Ammon's horn (tissue), 1 donor: ENCODE results near the gene HOOK2.

ENCODE experiments used
- DNase-seq: peaks from one replicate; pipeline ENCODE4 v3.0.0-alpha.2; 2016; ENCODE audit warnings: low spot score

HOOK2 gene

DNA sequence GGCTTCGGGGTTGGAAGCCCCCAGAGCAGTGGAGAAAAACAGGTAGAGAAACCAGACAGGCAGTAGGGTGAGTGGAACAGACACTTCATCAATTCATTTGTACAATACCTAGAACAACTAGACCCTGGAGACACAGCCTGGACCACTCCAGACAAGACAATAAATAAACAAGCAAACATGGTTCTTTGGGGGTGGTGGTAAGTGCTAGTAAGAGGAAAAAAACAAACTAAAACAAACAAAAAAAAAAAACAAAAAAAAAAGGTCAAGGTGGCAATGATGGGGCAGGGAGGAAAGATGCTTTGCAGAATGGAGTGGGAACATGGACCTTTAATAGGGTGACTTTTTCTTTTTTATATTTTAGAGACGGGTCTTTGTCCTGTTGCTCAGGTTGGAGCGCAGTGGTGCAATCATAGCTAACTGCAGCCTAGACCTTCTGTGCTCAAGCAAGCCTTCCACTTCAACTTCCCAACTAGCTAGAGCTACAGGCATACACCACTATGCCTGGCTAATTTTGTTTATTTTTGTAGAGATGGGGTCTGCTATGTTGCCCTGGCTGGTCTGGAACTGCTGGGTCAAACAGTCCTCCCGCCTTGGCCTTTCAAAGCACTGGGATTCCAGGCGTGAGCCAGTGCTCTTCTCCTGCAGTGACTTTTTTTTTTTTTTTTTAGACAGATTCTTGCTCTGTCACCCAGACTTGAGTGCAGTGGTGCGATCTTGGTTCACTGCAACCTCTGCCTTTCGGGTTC is 19.0 kb upstream of the HOOK2 start:
- no peak for DNase-seq

DNA sequence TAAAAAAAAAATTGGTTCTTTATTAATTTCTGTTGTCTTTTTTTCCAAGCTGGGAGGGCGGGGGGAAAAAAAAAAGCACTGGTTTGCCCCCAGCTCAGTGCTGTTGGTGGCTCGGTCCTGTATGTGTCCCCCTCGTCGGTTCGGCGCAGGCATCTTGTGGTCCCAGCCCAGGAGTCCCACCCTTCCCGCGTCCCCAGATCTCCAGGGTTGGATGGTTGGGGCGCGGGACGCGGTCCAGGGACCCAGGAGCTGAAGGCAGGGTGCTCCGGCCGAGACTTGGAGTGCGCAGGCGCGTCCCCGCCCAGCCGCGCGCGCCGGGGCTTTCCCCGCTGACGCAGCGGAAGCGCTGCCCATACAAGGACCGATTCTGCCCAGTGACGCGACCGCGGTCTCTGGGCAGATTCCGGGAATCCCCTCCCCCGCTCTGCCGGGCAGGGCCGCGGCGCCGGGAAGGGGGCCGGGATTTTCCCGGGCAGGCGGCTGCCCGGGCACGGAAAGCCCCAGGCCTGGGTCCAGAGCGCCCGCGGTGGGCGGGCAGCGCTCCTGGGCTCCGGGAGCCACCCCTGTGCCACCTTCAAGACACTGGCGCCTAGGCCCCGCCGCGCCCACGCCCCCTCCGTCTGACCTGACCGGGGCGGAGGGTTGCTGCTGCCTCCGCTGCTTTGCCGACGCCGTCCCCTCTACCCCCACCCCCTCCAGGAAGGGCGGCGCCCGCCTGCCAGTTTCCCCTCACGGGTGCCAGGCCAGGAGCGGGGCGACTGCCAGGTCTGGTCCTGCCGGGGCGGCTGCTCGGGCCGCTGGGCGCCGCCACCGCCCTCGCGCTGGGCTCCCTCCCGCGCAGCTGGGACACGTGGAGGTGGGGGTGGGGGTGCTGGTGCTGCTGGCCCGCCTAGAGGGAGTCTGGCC is 18.2 kb upstream of the HOOK2 start:
- peak; percentile 94 for DNase-seq

DNA sequence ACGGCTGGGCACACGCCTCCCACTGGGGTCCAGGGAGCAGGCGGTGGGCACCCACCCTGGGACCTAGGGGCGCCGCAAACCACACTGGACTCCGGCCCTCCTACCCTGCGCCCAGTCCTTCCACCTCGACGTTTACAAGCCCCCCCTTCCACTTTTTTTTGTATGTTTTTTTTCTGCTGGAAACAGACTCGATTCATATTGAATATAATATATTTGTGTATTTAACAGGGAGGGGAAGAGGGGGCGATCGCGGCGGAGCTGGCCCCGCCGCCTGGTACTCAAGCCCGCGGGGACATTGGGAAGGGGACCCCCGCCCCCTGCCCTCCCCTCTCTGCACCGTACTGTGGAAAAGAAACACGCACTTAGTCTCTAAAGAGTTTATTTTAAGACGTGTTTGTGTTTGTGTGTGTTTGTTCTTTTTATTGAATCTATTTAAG is 17.5 kb upstream of the HOOK2 start:
- no peak for DNase-seq

DNA sequence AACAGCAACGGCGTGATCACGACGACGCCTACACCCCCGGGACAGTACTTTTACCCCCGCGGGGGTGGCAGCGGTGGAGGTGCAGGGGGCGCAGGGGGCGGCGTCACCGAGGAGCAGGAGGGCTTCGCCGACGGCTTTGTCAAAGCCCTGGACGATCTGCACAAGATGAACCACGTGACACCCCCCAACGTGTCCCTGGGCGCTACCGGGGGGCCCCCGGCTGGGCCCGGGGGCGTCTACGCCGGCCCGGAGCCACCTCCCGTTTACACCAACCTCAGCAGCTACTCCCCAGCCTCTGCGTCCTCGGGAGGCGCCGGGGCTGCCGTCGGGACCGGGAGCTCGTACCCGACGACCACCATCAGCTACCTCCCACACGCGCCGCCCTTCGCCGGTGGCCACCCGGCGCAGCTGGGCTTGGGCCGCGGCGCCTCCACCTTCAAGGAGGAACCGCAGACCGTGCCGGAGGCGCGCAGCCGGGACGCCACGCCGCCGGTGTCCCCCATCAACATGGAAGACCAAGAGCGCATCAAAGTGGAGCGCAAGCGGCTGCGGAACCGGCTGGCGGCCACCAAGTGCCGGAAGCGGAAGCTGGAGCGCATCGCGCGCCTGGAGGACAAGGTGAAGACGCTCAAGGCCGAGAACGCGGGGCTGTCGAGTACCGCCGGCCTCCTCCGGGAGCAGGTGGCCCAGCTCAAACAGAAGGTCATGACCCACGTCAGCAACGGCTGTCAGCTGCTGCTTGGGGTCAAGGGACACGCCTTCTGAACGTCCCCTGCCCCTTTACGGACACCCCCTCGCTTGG is 16.9 kb upstream of the HOOK2 start:
- DNase-seq: no peak

DNA sequence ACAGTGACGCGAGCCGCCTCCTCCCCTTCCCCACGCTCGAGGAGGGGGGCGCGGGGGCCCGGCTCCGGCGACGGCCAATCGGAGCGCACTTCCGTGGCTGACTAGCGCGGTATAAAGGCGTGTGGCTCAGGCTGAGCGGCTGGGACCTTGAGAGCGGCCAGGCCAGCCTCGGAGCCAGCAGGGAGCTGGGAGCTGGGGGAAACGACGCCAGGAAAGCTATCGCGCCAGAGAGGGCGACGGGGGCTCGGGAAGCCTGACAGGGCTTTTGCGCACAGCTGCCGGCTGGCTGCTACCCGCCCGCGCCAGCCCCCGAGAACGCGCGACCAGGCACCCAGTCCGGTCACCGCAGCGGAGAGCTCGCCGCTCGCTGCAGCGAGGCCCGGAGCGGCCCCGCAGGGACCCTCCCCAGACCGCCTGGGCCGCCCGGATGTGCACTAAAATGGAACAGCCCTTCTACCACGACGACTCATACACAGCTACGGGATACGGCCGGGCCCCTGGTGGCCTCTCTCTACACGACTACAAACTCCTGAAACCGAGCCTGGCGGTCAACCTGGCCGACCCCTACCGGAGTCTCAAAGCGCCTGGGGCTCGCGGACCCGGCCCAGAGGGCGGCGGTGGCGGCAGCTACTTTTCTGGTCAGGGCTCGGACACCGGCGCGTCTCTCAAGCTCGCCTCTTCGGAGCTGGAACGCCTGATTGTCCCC is 16.1 kb upstream of the HOOK2 start, which contains the start of gene JUNB:
TSS of gene JUNB (plus strand) at position 142 of the 706 bp plus-strand sequence. CDS start at position 428, 286 bp downstream.
- peak; percentile 99 for DNase-seq

DNA sequence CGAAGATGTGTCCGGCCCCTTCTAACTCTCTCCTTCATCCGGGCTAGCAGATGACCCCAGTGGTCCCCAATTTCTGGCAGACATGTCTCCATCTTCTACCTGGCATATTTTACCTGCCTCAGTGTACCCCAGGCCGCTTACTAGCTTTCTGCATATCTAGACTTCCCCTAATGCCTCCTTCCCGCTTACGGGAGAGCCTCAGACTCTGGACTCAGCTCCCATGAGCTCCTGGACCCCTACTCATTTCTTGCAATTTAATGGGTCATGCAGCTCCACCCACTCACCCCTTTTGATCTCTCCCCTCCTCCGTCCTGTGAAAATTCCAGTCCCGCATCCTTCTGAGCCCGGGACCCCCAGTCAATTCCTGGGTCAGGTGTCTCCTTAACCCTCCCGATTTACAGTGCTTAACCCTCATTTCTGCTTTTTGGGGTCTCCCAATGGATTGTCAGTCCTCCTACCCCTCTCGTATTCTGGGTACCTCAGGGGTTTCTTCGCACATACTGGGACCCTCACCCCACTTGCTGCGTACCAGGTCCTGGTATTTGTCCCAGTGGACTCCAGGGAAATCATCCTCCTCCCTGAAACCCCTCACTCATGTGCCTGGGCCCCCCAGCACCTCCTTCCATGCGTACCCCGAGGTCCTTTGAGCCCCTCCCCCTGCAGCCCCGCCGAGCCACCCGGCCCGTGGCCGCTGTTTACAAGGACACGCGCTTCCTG is 15.4 kb upstream of the HOOK2 start:
- no peak for DNase-seq

DNA sequence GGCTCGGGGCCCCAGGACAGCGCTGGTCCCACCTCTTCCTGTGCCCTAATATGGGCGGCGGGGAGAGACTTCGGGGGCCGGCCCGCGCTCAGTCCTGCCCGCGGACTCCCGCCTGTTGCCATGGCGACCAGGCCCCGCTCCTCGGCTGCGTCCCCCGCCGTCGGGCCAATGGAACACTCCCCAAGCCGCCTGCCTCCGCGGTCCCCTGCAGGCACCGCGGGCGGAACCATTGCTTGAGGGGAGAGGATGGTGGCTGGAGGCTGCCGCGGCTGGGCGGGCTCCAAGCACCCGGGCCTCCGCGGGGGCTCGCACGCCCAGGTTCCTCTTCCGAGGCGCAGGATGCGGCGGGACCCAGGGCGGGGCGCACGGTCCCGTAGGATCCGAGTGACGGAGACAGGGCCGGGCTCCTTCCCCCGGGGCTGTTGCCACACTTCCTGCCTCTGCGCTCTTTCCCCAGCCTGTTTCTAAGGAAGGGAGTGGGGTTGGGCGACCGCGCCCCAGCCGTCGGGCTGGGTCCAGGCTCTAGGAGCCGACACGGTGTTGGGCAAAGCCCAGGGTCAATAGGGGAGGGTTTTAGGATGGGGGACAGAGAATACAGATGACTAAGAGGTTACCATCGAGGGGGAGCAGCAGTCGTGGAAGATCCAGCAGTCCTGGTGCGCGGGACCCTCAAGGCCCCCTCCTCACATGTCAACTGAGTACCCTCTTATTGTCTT is 14.7 kb upstream of the HOOK2 start:
- peak; percentile 96 for DNase-seq

DNA sequence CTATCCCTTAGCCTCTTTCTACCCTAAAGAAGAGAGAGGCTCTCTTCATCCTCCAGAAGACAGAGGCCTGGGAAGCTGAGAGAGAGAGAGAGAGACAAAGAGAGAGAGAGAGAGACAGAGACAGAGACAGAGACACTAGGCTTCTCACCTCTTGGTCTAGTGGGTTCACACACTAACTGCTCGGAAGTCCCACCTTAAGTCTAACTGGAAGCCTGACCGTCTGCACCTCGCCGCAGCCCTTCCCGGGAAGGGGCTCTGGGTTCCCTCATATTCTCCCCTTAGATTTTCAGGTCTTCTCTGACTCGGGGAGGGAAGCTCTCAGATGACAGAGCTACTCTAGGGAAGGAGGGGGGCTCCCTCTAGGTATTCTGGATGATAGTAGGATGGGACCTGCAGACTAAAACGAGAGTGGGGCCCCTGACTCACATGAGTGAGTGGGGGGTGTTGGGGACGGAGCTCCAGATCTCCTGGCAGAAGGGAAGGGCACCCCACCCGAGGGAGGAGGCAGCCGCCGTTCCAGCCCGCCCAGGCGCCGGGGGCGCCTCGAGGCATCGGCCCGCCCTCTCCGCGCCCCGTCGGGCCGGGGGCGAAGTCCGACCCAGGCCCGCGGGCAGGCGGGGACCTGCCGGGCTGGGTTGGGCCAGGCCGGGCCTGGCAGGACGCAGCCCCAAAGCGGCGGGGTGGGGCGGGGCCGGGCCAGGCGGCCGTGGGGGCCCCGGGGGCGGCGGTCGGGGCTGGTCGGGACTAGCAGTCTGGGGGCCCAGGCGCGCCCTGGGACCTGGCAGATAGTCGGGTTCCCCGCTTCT is 13.9 kb upstream of the HOOK2 start:
- DNase-seq: no peak

DNA sequence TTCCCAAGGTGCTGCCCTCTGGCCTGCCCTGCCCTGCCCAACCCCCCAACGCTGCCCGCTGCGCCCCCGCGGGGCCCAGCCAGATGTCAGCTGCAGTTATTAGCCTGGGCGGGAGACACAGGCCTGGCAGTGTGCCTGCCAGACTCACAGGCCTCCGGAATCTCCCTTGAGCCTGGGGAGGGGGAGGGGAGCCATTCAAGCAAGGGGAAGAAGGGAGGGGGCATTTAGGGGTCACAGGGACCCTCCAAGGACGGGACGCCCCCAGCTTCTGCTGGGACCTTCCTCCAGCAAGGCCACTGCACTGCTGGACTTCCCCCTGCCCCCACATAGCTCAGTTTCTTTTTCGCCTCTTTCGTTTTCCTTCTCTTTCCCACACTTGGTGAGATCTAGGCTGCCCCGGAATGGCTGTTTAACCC is 13.3 kb upstream of the HOOK2 start:
- peak; percentile 76 for DNase-seq

DNA sequence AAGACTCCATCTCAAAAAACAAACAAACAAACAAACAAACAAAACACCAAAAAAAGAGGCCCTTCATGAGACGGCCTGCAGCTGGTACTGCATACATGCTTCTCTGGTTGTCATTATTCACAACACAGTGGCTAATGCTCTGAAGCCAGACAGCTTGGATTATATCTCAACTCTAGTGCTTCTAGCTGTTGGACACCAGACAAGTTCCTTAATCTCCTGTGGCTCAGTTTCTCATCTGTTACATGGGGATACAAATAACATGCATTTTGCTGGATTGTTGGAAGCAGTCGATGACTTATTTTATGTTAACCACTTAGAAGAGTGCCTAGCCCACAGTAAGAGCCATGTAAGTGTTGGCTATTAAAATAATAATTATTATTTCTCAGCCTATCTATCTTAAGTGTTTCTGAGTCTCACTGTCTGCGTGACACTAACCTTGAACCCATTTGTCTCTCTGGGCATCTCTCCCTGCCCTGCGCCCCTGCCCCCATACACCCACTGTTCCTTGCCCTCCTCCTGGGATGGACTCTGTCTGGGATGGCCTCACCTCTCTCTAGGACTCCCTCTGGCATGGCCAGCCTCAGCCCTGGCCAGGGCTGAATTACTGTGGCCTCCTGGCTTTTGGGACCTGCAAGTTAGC is 12.8 kb upstream of the HOOK2 start:
- DNase-seq: no peak

DNA sequence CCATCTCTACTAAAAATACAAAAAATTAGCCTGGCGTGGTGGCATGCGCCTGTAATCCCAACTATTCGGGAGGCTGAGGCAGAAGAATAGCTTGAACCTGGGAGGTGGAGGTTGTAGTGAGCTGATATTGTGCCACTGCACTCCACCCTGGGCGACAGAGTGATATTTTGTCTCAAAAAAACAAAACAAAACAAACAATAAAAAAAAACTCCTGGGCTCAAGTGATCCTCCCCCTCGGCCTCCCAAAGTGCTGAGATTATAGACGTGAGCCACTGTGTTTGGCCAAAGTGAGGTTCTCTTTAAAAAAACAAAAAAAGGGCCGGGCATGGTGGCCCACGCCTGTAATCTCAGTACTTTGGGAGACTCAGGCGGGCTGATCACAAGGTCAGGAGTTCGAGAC is 12.1 kb upstream of the HOOK2 start:
- no peak for DNase-seq

DNA sequence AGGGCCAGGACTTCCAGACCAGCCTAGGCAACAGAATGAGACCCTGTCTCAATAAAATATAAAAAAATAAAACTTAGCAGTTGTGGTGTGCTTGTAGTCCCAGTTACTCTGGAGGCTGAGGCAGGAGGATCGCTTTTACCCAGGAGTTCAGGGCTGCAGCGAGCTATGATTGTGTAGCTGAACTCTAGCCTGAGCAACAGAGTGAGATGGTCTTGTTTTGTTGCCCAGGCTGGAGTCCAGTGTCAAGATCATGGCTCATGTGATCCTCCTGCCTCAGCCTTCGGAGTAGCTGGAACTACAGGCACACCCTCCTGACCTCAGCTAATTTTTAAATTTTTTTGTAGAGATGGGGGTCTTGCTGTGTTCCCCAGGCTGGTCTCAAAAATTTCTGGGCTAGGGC is 11.6 kb upstream of the HOOK2 start:
- no peak for DNase-seq

DNA sequence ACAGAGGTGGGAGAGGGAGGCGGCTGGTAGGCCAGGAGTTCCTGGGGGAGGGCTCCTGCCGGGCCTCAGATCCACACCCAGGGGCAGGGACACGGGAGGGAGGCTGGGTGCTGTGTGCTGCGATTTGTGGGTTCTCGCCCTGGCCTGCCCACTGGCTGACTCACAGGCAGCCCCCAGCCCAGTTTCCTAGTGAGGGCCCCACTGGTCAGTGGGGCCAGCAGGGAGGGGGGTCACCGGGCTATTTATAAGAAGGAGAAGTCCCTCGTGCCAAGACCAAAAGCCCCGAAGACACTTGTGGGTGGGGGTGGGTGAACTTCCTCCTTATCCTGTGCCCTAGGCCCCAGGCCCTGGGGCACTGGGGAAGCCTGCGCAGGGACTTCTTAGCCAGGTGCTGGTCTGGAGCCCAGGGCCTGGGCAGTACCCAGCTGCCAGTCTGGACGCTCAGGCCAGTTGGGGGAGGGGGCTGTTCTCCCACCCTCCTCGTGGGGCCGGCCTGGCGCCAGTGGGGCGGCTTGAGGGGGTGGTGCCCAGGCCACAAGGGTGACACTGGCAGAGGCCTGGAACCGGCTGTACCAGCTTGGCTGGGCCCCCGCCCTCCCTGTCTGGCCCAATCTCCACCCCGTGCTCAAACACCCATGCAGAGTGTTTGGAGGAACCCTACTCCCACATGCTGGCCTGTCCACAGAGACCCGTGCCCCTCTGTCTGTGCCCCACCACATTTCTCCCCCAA is 11.0 kb upstream of the HOOK2 start:
- DNase-seq: no peak

DNA sequence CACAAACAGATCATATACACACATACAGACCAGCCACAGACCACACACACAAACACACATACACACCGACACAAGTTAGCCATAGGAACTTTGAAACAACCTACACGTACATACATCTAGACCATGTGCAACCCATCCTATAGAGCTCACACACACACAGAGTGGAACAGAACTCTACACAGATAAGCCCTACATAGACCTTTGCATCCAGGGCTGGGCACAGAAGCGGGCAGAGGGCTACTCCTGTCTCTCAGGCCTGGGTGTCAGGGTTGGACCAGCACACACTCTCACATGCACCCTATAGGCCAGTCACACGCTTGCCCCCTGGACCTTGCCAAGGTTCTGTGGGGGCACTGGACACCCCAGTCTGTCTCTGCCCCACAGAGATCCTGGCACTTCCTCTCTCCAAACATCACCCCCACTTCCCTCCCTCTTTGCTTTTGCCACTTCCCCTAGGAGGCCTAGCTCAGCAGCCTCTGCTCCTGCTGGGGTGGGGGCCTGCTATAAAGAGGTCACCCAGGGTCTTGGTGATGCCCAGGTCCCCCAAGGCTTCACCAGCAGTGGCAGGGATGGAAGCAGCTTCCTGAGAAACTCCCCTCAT is 10.2 kb upstream of the HOOK2 start:
- DNase-seq: no peak

DNA sequence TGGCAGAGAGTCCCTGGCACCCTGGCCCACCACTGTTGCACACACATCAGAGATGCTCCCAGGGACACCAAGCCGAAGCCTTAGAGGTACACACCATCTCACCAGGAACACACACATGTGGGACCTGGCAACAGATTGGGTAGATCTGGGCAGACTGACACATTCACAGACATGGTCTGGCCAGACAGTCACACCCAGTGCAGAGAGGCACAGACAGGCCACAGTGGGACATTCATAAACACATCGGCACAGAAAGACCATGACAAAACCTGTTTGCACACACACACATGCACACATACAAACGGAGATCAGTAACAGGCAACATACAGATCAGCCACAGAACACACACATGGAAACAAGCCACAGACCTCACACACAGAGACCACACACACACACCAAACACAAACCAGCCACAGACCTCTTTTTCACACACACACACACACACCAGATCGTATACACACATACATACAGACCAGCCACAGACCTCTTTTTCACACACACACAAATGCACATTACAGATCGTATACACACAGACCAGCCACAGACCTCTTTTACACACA is 9.6 kb upstream of the HOOK2 start:
- no peak for DNase-seq

DNA sequence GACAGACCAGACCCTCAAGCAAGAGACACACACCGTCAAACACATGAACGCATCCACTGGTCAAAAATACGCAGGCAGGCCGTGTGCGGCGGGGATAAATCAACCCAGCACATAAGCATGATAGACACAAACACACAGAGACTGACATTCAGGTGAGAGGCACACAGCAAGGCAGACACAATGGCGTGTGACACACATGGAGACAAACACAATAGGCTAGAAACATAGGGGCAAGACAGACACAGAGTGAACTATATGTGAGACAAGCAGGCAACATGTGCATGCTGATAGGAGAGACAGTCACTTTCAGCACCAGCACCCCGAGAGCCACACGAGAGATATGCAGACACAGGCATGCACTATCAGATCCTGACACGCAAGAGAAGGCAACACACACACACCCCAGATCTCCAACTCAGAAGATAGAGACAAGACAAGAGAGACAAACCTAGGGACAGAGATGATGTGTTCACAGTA is 9.1 kb upstream of the HOOK2 start:
- no peak for DNase-seq

DNA sequence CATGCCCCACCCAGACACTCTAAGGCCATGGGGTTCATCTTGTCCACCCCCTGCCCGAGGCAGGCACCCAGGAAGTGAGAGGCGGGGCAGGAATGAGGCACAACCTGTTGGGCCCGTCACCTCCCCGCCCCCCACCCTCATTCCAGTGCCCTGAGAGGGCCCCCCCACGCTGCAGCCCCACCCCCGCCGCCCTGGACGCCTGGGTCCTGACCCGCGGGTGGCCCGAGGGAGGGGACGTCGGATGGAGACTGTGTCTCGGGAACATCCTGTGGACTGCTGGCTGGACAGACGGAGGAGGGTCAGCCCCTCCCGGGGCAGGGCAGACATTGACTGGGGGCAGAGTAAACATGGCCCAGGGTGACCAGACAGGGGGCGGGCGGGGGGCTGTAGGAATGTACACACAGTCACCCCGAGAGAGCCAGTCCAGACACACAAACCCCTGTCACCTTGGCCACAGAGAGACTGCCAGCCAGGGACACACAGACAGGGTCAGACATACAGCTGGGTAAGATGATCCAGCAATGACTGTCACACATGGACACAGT is 8.6 kb upstream of the HOOK2 start:
- DNase-seq: no peak
